HG03469 (cell line): Measurements from ENCODE around the gene ADGRV1.

ENCODE experiments used
- ATAC-seq: cut with Tn5 transposase; IDR thresholded peaks from one replicate; pipeline ENCODE4 v1.9.1; 2021; ENCODE audit warnings: mild to moderate bottlenecking, moderate library complexity, moderate number of reproducible peaks; ENCODE audit not compliant: unreplicated experiment

The ADGRV1 gene

DNA sequence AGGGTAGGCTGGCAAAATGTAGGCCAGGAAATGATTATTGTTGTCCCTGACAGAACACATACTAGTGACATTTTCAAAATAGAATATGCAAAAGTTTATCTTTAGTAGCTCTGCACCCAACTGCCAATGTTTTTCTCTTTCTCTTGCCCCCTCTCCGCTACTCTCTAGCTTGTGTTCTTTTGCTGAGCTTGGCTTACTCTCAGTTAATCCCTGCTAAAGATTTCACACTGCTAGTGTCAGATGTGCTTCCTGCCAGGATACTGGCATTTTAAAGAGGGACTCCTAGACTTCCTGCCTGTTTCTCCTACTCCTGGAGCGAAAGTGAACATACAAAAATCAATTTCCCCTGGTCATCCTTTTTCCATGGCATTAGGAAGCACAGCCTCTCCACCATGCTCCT, 564.1 kb downstream of the ADGRV1 start:
- no peak for ATAC-seq

DNA sequence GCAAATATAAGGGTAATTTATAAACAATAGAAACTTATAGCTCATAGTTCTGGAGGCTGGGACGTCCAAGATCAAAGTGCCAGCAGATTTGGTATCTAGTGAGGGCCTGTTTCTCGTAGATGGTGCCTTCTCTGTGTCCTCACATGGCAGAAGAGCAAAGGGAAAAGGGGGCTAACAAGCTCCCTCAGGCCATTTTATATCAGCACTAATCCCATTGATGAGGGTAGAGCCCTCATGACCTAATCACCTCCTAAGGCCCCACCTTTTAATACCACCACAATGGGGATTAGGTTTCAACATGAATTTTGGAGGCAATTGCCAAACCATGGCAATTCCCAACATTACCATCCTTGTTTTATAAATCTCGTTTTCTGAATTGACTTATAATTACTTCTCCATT, 564.7 kb downstream of the ADGRV1 start:
- no peak for ATAC-seq

- no peak for ATAC-seq
Observed at GRCh38 chr5:91123901-91124300, 565.3 kb downstream of the ADGRV1 start.

- ATAC-seq, result no peak
Observed at GRCh38 chr5:91125916-91126315, 567.3 kb downstream of the ADGRV1 start.

DNA sequence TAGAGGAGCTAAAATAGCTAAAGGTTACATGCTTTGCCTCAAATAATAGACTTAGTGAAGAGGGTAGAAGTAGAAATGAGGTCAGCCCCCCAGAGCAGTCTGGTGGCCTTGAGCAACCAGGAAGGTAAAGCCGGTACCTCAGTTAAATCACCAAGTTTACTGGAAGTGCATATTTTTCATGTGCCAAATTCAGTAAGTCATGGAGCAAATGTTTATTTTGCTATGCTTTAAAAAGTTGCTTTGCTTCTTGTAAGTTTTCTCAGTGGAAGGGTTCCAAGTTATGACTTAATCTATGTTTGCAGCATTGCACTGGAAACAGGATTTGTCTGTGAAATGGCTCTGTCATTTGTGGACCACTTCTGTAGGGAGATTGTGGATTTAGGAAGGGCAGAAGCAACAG, 567.9 kb downstream of the ADGRV1 start:
- no peak for ATAC-seq

GRCh38 chr5:91126888-91127287, 568.3 kb downstream of the ADGRV1 start:
- no peak for ATAC-seq

DNA sequence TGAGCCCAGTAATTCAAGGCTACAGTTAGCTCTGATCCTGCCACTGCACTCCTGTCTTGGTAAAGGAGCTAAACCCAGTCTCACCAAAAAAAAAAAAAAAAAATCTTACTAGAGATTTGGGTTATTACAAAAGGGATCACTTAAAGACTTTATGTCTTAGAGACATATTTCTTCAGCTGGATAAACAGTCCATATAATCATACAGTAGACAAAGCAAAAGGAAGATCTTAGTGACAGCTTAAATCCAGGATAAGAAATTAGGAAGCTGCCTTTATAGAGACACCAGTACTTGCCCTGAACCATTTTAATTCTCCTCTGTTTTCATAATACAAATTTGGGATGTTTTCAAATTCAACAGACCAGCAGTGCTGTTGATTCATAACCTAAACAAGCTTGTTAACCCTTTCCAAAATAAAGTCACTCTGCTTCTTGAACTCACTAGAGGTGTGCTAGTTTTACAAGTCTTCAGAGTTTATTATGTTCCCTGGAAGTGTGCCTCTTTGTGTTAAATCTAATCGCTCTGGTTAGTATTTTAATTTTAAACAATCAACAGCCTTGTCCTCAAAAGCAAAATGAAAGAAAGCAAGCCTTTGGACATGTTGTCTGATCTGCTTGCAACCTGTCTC, 569.0 kb downstream of the ADGRV1 start:
- ATAC-seq, result no peak

GRCh38 chr5:91128604-91129003, 570.0 kb downstream of the ADGRV1 start:
- ATAC-seq, result no peak

- no peak for ATAC-seq
Observed at GRCh38 chr5:91129748-91130147, 571.2 kb downstream of the ADGRV1 start.

GRCh38 chr5:91130759-91131158, 572.2 kb downstream of the ADGRV1 start:
- no peak for ATAC-seq

DNA sequence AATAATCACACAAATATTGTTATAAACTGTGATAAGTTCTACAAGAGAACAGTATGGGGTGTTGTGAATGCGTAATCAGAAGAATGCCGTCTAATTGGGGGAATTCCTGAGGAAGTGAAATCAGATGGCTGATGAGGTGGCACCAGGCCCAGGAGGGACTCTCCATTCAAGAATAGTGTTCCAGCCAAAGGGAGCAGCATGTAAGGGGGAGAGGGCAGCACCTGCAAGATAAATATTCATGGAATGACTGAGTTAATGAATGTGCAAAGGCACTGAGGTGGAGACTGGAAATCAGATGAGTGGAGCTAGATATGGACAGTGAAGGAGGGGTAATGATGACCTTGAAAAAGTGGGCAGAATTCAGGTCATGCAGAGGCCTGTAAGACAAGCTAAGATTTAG, 574.0 kb downstream of the ADGRV1 start:
- ATAC-seq, result no peak

DNA sequence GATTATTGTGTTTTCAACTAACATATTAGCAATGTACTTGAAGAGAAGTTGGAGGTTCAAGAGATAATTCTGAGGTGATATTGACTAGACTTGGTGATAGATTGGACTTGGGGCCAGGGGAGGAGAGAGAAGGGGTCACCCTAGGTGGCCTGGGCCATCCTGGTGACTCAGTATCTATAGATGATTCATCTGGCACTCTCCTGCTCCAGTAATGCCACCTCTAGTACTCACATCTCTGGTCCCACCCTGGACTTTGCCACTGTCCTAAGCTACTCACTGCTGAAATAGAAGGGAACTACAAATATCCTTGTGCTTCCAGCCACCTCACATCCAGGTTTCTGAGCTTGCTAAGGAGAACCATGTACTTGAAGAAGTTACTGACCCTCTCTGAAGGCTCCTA, 574.6 kb downstream of the ADGRV1 start:
- ATAC-seq, result no peak

DNA sequence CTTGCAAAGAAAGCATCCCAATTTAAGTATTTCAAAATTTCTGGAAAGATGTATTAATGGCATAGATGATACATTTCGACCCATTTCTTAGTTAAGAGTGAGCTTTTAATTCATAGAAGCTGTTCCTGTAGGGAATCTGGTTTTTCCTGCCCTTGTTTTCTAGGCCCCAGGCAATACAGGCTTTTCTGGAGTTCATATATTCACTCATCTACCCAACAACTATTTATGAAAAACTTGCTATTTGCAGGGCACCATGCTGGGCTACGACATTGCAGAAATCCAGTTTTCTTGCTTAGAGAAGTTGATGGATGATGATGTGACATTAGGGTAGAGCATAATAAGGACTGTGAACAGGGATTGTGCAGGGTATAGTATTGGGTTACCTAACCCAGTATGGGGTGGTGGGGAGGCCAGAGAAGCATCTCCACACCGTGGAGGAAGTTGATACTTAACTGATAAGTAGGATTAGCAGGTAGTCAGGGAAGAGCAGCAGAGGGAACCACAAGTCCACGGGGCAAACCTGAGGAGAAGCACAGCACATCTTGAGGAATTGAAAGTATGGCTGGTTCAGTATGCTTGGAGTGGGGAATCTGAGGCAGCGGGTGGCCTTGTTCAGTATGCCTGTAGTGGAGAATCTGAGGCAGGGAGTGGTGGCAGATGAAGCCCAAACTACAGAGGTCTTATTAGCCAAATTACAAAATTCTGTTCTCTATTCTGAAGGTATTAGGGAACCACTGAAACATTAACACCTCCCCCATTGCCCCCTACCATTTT, 577.1 kb downstream of the ADGRV1 start:
- ATAC-seq, result no peak

GRCh38 chr5:91136271-91136670, 577.7 kb downstream of the ADGRV1 start:
- no peak for ATAC-seq

DNA sequence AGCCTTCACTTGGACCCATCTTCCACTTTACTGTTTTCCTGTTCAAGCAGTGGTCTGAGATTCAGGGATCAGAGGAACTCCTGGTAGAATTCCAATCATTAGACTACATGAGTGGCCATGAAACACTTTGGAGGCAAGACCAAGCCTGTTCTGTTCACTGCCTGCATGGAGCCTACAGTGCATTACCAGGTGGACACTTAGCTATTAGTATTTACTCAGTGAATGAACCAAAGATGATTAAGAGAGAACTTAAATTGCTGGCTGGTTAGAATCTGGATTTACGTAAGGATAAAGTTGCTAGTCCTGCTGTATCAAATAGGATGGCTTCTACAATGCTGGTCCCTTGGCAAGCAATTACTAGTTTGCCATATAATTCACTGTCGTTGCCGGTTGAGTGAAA, 579.0 kb downstream of the ADGRV1 start:
- ATAC-seq, result no peak

- no peak for ATAC-seq
Observed at GRCh38 chr5:91139572-91140200, 581.1 kb downstream of the ADGRV1 start.

DNA sequence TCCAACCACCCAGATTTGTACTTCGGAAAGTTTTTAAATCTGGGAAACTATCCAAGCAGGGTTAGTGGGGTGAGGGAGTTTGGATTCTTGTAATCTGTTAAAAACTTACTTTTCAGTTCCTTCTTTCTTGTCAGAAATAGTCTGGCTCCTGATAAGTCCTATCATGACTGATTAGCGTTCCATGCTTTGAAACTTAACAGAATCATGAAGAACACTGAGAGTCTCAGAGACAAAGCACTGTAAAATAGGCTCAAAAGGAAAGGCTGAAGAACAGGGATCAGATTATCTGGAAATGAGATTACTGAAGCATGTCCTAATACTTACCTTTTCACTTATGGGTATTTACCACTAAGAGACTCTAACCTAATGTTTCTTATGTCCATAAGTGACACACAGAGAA, 582.1 kb downstream of the ADGRV1 start:
- ATAC-seq, result no peak

GRCh38 chr5:91141642-91142041, 583.0 kb downstream of the ADGRV1 start:
- ATAC-seq, result no peak

DNA sequence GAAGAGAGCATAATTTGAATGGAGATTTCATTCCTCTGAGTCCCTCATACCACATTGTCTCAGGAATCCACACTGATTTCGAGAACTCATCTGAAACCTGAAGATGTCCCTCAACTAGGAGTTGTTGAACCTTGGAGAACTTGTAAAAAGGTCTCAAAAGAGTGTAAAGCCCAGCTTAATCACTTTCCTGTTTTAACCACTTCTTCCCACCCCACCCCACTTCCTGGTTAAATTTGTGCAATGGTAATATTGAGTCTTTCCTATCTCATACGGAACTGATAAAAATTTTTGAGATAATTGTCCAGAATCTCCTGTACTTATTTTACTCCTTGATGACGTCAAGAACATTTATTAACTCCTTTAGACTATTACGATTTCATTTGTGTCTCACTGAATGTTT, 583.8 kb downstream of the ADGRV1 start:
- ATAC-seq, result no peak

DNA sequence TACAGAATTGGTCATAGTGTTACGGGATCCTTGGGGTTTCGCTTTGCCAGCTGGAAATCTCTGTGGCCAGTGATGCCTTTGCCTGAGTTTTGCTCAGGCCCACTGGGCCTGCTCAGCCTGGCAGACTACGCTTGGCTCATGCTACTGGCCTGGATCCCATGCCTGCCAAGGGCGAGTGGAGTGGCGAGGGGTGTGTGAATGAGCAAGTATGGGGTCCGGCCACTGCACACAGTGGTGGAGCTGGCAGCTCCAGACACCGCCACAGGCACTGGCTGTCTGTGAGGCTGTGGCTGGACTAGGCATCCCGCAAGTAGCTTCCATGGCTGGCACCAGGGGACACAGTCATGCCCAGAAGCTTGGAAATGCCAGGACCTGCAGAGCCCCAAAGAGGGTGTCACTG, 584.2 kb downstream of the ADGRV1 start:
- no peak for ATAC-seq

DNA sequence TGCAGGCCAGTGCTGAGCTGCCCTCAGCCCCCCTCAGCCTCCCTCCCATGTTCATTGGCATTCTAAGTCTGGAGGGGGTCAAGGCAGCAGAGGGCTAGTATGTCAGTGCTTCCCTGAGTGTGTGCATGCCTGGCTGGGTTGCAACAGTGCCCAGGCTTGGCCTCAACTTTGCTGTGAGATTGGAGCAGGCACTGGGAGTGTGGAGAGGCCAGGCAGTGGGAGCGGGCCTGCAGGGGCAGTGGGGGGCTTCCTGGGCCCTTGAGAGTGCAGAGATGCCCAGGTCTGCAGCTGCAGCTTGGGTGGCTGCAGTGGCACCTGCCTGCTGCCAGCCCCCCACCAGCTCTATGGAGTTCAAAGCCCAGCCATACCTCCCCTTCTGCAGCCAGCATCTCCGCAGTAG, 585.2 kb downstream of the ADGRV1 start:
- ATAC-seq, result no peak
